HCT116 (cell line): ENCODE data around the gene COLEC11.

Source experiments
- MAX ChIP-seq: IDR thresholded peaks from 2 replicates; pipeline ENCODE4 v1.6.1; 2012
- POLR2A ChIP-seq: IDR thresholded peaks from 2 replicates; pipeline ENCODE4 v1.7.0; 2011; ENCODE audit warnings: borderline replicate concordance; ENCODE audit not compliant: insufficient read depth, insufficient read length; ENCODE audit errors: extremely low read depth
- TF ChIP-seq, protein P1 (sequence below), 3 experiments: fragments of 200-600 bp in 1 of 3; sonication (generic) in 1 of 3; IDR thresholded peaks in 2 of 3; conservative IDR thresholded peaks in 1 of 3; 2 replicates each; pipeline ENCODE4 v1.5.1; 2012 to 2017; ENCODE audit warnings: low read depth in 2 of 3, low read length in 2 of 3, antibody characterized with exemption in 1 of 3, borderline replicate concordance in 1 of 3, control low read depth in 1 of 3, mild to moderate bottlenecking in 1 of 3, mixed read lengths in 1 of 3, mixed run types in 1 of 3, moderate library complexity in 1 of 3; ENCODE audit not compliant: insufficient read depth in 1 of 3

DNA sequence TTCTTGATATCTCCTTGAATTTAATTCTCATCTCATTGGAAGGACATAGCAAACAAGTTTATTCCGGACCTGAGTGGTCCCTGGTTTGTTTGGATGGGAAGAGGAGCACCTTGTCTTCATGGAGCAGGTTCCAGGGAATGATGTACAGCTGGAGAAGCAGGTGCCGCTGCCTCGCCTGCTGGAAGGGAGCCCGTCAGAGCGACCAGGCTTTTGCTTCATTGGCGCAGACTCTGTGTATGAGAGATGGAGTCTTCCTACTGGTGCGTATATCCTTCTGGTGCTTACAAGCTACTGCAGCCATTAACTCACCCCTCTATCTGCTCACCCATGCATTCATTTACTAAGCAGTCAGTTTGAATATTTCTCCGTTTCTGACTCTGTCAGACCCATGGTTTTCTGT, 51.5 kb downstream of the COLEC11 start:
- TF ChIP-seq, protein P1, sequence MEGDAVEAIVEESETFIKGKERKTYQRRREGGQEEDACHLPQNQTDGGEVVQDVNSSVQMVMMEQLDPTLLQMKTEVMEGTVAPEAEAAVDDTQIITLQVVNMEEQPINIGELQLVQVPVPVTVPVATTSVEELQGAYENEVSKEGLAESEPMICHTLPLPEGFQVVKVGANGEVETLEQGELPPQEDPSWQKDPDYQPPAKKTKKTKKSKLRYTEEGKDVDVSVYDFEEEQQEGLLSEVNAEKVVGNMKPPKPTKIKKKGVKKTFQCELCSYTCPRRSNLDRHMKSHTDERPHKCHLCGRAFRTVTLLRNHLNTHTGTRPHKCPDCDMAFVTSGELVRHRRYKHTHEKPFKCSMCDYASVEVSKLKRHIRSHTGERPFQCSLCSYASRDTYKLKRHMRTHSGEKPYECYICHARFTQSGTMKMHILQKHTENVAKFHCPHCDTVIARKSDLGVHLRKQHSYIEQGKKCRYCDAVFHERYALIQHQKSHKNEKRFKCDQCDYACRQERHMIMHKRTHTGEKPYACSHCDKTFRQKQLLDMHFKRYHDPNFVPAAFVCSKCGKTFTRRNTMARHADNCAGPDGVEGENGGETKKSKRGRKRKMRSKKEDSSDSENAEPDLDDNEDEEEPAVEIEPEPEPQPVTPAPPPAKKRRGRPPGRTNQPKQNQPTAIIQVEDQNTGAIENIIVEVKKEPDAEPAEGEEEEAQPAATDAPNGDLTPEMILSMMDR (IDR thresholded peaks at IDR 0.05 in 2 of 3, conservative IDR thresholded peaks at IDR 0.05 in 1 of 3; ENCODE audit: borderline replicate concordance in 1 of 3, insufficient read depth in 1 of 3, low read depth in 2 of 3, low read length in 2 of 3) = no peak
- TF ChIP-seq POLR2A (no peak), MAX (no peak)
